ENCODE results near the gene TMEM215. TPM values are rescaled to one million over a fixed set of nuclear protein-coding genes. Genes with fewer than 3 reads are reported as not detected.

Gene TMEM215
- total RNA-seq: 0.52 TPM

GRCh38 chr9:32783168-32783891 is at the start of gene TMEM215:
Gene TMEM215 (plus strand): TSS chr9:32783540. CDS start chr9:32784184, 644 bp downstream.
- no peaks in the 10 kb centered on the region for H3K9me3 ChIP-seq (ENCODE audit: control insufficient read depth in 3 of 3, low read length in 3 of 3)

GRCh38 chr9:32735476-32735875 is 47.9 kb upstream of the TMEM215 start:
- Histone ChIP-seq H3K4me1 (ENCODE audit: control insufficient read depth in 3 of 3, insufficient read depth in 3 of 3, low read length in 3 of 3) (no peaks in the 10 kb centered on the region), H3K27ac (ENCODE audit: low read depth, low read length) (no peak overlapping the region), H3K36me3 (ENCODE audit: control insufficient read depth in 3 of 3, insufficient read depth in 3 of 3, low read length in 3 of 3) (no peaks in the 10 kb centered on the region), H3K9me3 (ENCODE audit: control insufficient read depth in 3 of 3, low read length in 3 of 3) (no peaks in the 10 kb centered on the region), H3K4me3 (ENCODE audit: low read length in 3 of 3) (no peak overlapping the region), H3K9ac (ENCODE audit: low read depth in 1 of 3, low read length in 3 of 3) (no peak overlapping the region), H3K27me3 (ENCODE audit: control insufficient read depth in 3 of 3, insufficient read depth in 3 of 3, low read length in 3 of 3) (no peaks in the 10 kb centered on the region)

More at GRCh38 chr9:32783168-32783891, at the start of gene TMEM215:
- Histone ChIP-seq H3K9ac (ENCODE audit: low read depth in 1 of 3, low read length in 3 of 3) (peak within 1 kb of the TSS in 1 of 3 donors; percentile 25), H3K27me3 (ENCODE audit: control insufficient read depth in 3 of 3, insufficient read depth in 3 of 3, low read length in 3 of 3) (peaks cover 36 to 42% (median 39%) of the 10 kb centered on the region in 3 donors), H3K36me3 (ENCODE audit: control insufficient read depth in 3 of 3, insufficient read depth in 3 of 3, low read length in 3 of 3) (no peaks in the 10 kb centered on the region), H3K4me3 (ENCODE audit: low read length in 3 of 3) (peak within 1 kb of the TSS; percentile 29 to 52 (median 52)), H3K4me1 (ENCODE audit: control insufficient read depth in 3 of 3, insufficient read depth in 3 of 3, low read length in 3 of 3) (peaks cover 4 to 7% (median 5%) of the 10 kb centered on the region in 3 donors), H3K27ac (ENCODE audit: low read depth, low read length) (no peak within 1 kb of the TSS)

GRCh38 chr9:32737378-32737777 is 46.0 kb upstream of the TMEM215 start:
- H3K4me3 ChIP-seq (ENCODE audit: low read length in 3 of 3): no peak overlapping the region
- H3K27ac ChIP-seq (ENCODE audit: low read depth, low read length): no peak overlapping the region
- H3K9ac ChIP-seq (ENCODE audit: low read depth in 1 of 3, low read length in 3 of 3): no peak overlapping the region
- H3K36me3 ChIP-seq (ENCODE audit: control insufficient read depth in 3 of 3, insufficient read depth in 3 of 3, low read length in 3 of 3): no peaks in the 10 kb centered on the region
- no peaks in the 10 kb centered on the region for H3K9me3 ChIP-seq (ENCODE audit: control insufficient read depth in 3 of 3, low read length in 3 of 3)
- H3K4me1 ChIP-seq (ENCODE audit: control insufficient read depth in 3 of 3, insufficient read depth in 3 of 3, low read length in 3 of 3): no peaks in the 10 kb centered on the region
- no peaks in the 10 kb centered on the region for H3K27me3 ChIP-seq (ENCODE audit: control insufficient read depth in 3 of 3, insufficient read depth in 3 of 3, low read length in 3 of 3)

DNA sequence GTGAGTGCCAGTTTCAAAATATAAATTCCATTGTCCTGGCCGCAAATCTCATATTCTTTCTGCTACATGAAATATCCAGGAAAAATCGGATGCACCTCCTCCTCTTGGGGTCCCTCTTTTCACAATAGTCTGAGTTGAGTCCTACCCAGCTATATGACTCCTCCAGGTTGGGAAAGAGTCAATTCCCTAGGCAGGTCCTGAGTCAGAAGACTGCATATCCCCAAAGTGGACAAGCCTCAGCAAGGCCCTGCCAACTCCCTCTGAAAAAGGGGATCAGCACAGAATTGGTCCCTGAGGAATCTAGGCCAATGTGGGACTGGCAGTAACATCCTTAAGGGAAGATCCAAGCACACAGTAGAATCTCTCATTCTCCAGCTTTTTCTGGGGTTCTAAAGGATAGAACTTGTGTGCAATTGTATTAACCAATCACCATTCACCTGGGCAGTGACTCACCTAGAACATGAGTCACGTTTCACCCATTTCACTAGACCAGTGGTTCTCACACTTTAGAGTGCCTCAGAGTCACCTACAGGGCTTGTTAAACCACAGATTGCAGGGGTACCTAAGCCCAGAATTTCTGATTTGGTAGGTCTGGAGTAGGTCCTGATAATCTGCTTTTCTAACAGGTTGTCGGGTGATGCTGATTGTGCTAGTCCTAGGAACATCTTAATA is 44.7 kb upstream of the TMEM215 start:
- no peaks in the 10 kb centered on the region for H3K4me1 ChIP-seq (ENCODE audit: control insufficient read depth in 3 of 3, insufficient read depth in 3 of 3, low read length in 3 of 3)
- no peak overlapping the region for H3K27ac ChIP-seq (ENCODE audit: low read depth, low read length)
- H3K36me3 ChIP-seq (ENCODE audit: control insufficient read depth in 3 of 3, insufficient read depth in 3 of 3, low read length in 3 of 3): no peaks in the 10 kb centered on the region
- H3K4me3 ChIP-seq (ENCODE audit: low read length in 3 of 3): no peak overlapping the region
- H3K9me3 ChIP-seq (ENCODE audit: control insufficient read depth in 3 of 3, low read length in 3 of 3): no peaks in the 10 kb centered on the region
- no peak overlapping the region for H3K9ac ChIP-seq (ENCODE audit: low read depth in 1 of 3, low read length in 3 of 3)
- H3K27me3 ChIP-seq (ENCODE audit: control insufficient read depth in 3 of 3, insufficient read depth in 3 of 3, low read length in 3 of 3): no peaks in the 10 kb centered on the region

DNA sequence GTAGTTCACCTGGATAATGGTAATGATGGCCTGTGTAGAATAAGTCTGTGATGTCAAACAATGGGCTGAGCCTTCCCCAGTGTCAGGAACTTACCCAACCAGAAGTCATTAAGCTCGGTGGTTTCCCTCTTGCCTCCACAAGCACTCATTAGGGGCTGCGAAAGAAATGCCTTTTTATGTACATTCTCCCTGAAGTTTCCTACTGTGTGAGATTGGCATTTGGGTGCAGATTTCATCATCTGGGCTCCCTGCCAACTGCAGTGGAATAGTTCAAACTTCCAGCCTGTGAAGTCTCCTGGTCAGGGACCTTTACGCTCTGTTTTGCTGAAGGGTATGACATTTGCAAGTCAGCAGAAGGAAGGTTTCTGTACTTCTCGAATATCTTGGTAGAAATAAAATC is 41.6 kb upstream of the TMEM215 start:
- H3K9me3 ChIP-seq (ENCODE audit: control insufficient read depth in 3 of 3, low read length in 3 of 3): no peaks in the 10 kb centered on the region
- H3K4me3 ChIP-seq (ENCODE audit: low read length in 3 of 3): no peak overlapping the region
- H3K36me3 ChIP-seq (ENCODE audit: control insufficient read depth in 3 of 3, insufficient read depth in 3 of 3, low read length in 3 of 3): no peaks in the 10 kb centered on the region
- no peak overlapping the region for H3K9ac ChIP-seq (ENCODE audit: low read depth in 1 of 3, low read length in 3 of 3)
- H3K27me3 ChIP-seq (ENCODE audit: control insufficient read depth in 3 of 3, insufficient read depth in 3 of 3, low read length in 3 of 3): no peaks in the 10 kb centered on the region
- H3K4me1 ChIP-seq (ENCODE audit: control insufficient read depth in 3 of 3, insufficient read depth in 3 of 3, low read length in 3 of 3): no peaks in the 10 kb centered on the region
- H3K27ac ChIP-seq (ENCODE audit: low read depth, low read length): no peak overlapping the region

- Histone ChIP-seq H3K36me3 (ENCODE audit: control insufficient read depth in 3 of 3, insufficient read depth in 3 of 3, low read length in 3 of 3) (no peaks in the 10 kb centered on the region), H3K27me3 (ENCODE audit: control insufficient read depth in 3 of 3, insufficient read depth in 3 of 3, low read length in 3 of 3) (no peaks in the 10 kb centered on the region), H3K27ac (ENCODE audit: low read depth, low read length) (no peak overlapping the region), H3K9ac (ENCODE audit: low read depth in 1 of 3, low read length in 3 of 3) (no peak overlapping the region), H3K4me1 (ENCODE audit: control insufficient read depth in 3 of 3, insufficient read depth in 3 of 3, low read length in 3 of 3) (no peaks in the 10 kb centered on the region), H3K9me3 (ENCODE audit: control insufficient read depth in 3 of 3, low read length in 3 of 3) (no peaks in the 10 kb centered on the region), H3K4me3 (ENCODE audit: low read length in 3 of 3) (no peak overlapping the region)
Measured at GRCh38 chr9:32742296-32742695, 41.0 kb upstream of the TMEM215 start.

- Histone ChIP-seq H3K4me3 (ENCODE audit: low read length in 3 of 3) (no peak overlapping the region), H3K36me3 (ENCODE audit: control insufficient read depth in 3 of 3, insufficient read depth in 3 of 3, low read length in 3 of 3) (no peaks in the 10 kb centered on the region), H3K9me3 (ENCODE audit: control insufficient read depth in 3 of 3, low read length in 3 of 3) (no peaks in the 10 kb centered on the region), H3K27ac (ENCODE audit: low read depth, low read length) (no peak overlapping the region), H3K27me3 (ENCODE audit: control insufficient read depth in 3 of 3, insufficient read depth in 3 of 3, low read length in 3 of 3) (no peaks in the 10 kb centered on the region), H3K4me1 (ENCODE audit: control insufficient read depth in 3 of 3, insufficient read depth in 3 of 3, low read length in 3 of 3) (no peaks in the 10 kb centered on the region), H3K9ac (ENCODE audit: low read depth in 1 of 3, low read length in 3 of 3) (no peak overlapping the region)
Measured at GRCh38 chr9:32748013-32748412, 35.3 kb upstream of the TMEM215 start.

- Histone ChIP-seq H3K4me1 (ENCODE audit: control insufficient read depth in 3 of 3, insufficient read depth in 3 of 3, low read length in 3 of 3) (no peaks in the 10 kb centered on the region), H3K36me3 (ENCODE audit: control insufficient read depth in 3 of 3, insufficient read depth in 3 of 3, low read length in 3 of 3) (no peaks in the 10 kb centered on the region)
Measured at GRCh38 chr9:32755730-32756129, 27.6 kb upstream of the TMEM215 start.

DNA sequence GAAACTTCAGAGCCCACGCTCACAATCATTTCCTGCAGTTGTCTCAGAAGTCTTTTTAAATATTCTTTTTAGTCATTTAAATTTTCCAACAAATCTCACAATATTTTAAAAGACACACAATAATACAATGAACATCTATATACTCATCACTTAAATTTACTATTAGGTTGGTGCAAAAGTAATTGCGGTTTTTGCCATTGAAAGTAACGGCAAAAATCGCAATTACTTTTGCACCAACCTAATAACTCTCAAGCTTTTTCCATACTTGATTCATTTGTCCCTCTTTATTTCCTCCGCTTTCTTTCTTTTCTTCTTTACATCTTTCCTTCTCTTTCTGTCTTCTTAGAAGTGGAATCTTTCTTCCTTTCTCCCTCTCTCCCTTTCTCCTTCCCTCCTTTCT is 19.2 kb upstream of the TMEM215 start:
- Histone ChIP-seq H3K9ac (ENCODE audit: low read depth in 1 of 3, low read length in 3 of 3) (no peak overlapping the region), H3K4me3 (ENCODE audit: low read length in 3 of 3) (no peak overlapping the region), H3K27ac (ENCODE audit: low read depth, low read length) (no peak overlapping the region), H3K4me1 (ENCODE audit: control insufficient read depth in 3 of 3, insufficient read depth in 3 of 3, low read length in 3 of 3) (no peaks in the 10 kb centered on the region), H3K9me3 (ENCODE audit: control insufficient read depth in 3 of 3, low read length in 3 of 3) (no peaks in the 10 kb centered on the region), H3K36me3 (ENCODE audit: control insufficient read depth in 3 of 3, insufficient read depth in 3 of 3, low read length in 3 of 3) (no peaks in the 10 kb centered on the region), H3K27me3 (ENCODE audit: control insufficient read depth in 3 of 3, insufficient read depth in 3 of 3, low read length in 3 of 3) (no peaks in the 10 kb centered on the region)

More at GRCh38 chr9:32755730-32756129, 27.6 kb upstream of the TMEM215 start:
- H3K27me3 ChIP-seq (ENCODE audit: control insufficient read depth in 3 of 3, insufficient read depth in 3 of 3, low read length in 3 of 3): no peaks in the 10 kb centered on the region
- no peaks in the 10 kb centered on the region for H3K9me3 ChIP-seq (ENCODE audit: control insufficient read depth in 3 of 3, low read length in 3 of 3)
- no peak overlapping the region for H3K27ac ChIP-seq (ENCODE audit: low read depth, low read length)
- no peak overlapping the region for H3K9ac ChIP-seq (ENCODE audit: low read depth in 1 of 3, low read length in 3 of 3)
- H3K4me3 ChIP-seq (ENCODE audit: low read length in 3 of 3): no peak overlapping the region

DNA sequence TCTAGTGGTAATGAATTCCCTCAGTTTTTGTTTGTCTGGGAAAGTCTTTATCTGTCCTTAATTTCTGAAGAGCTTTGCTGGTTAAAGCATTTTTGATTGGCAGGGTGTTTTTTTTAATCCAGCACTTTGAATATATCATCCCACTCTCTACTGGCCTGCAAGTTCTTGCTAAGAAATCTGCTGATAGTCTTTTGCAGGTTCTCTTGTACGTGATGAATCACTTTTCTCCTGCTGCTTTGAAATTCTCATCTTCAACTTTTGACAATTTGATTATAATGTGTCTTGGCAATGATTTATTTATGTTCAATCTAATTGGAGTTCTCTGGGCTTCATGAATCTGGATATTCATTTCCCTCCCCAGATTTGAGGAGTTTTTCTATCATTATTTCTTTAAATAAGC is 8.1 kb upstream of the TMEM215 start:
- H3K4me1 ChIP-seq (ENCODE audit: control insufficient read depth in 3 of 3, insufficient read depth in 3 of 3, low read length in 3 of 3): no peaks in the 10 kb centered on the region
- H3K36me3 ChIP-seq (ENCODE audit: control insufficient read depth in 3 of 3, insufficient read depth in 3 of 3, low read length in 3 of 3): no peaks in the 10 kb centered on the region
- peaks cover 0 to 7% (median 0%) of the 10 kb centered on the region in 3 donors for H3K27me3 ChIP-seq (ENCODE audit: control insufficient read depth in 3 of 3, insufficient read depth in 3 of 3, low read length in 3 of 3)
- no peak overlapping the region for H3K4me3 ChIP-seq (ENCODE audit: low read length in 3 of 3)
- H3K9me3 ChIP-seq (ENCODE audit: control insufficient read depth in 3 of 3, low read length in 3 of 3): peaks cover 0 to 8% (median 3%) of the 10 kb centered on the region in 3 donors
- no peak overlapping the region for H3K27ac ChIP-seq (ENCODE audit: low read depth, low read length)
- H3K9ac ChIP-seq (ENCODE audit: low read depth in 1 of 3, low read length in 3 of 3): no peak overlapping the region

All from skeletal muscle tissue (tissue), 4 donors.